ENCODE data around the gene LARGE1. TPM values are rescaled to one million over a fixed set of nuclear protein-coding genes. Genes with fewer than 3 reads are reported as not detected.

Gene LARGE1
- total and polyA plus RNA-seq, 2 of the 8 experiments (the other 6 are each of a cell fraction or from before 2014, with no cell fraction given), result 43.7 to 83.0 TPM

DNA sequence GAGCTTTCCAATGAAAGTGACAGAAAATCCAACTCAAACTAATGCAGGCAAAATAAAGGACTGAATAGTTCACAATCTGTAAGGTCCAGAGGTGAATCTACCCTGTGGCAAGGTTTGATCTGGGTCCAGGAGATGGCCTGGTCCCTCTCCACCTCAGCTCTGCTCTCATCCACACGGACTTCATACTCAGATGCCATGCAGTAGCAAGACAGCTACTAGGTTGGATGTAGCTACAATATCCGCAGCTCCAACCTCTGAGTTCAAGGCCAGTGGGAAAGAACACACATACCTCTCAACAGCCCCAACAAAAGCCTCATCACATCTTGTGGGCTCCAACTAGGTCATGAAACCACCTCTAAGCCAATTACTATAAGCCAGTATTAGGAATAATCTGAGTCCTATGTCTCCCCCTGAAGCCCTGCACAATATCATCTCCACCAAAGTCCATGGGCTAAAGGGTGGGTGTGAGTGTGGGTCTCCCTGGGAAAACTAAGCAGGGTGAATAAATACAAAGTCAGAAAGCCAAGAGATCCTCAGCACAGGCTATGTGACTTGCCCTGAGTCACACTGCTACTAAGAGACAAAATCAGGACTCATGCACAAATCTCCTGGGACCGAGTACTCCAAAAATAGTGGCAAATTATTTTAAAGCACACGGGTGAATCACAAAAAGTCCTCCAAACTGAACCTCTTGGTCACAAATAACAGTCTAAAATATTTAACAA, 78.8 kb downstream of the LARGE1 start:
- no peak overlapping the region for H3K18ac ChIP-seq (ENCODE audit: extremely low read depth, low read length)
- no peak overlapping the region for H3K14ac ChIP-seq (ENCODE audit: insufficient read length)
- no peak overlapping the region for H2BK20ac ChIP-seq (ENCODE audit: low read length)
- 0 out of 2 replicates have a peak overlapping the region, but pooled peaks have one; percentile 10 for H2BK12ac ChIP-seq (ENCODE audit: low read depth, low read length)
- peaks cover 0 to 5% of the 10 kb centered on the region in 2 experiments for H4K20me1 ChIP-seq (replicated peaks in 1 of 2; ENCODE audit: control insufficient read depth in 1 of 2, insufficient read depth in 2 of 2, low read length in 2 of 2)
- H2BK120ac ChIP-seq (replicated peaks; ENCODE audit: low read depth, low read length), result no peak overlapping the region
- H4K8ac ChIP-seq (ENCODE audit: extremely low read depth, insufficient read depth, low read length), result no peak overlapping the region
- ChIA-PET CTCF (ENCODE audit: partially characterized antibody) (interaction anchor here (0.9 kb wide), 1 partner anchor 13 kb away, joined by 3 read pairs; no protein-coding TSS in a partner anchor), POLR2A (ENCODE audit: partially characterized antibody) (interaction anchor here (0.7 to 1.6 kb wide), 5 partner anchors 9 to 68 kb away, joined by 3 to 5 read pairs (median 3); no protein-coding TSS in a partner anchor)
- no peaks in the 10 kb centered on the region for H3K36me3 ChIP-seq (ENCODE audit: control insufficient read depth in 2 of 4, insufficient read depth in 4 of 4, low read length in 3 of 4)
- H3K4me1 ChIP-seq (replicated peaks in 1 of 4; ENCODE audit: control insufficient read depth in 3 of 4, insufficient read depth in 4 of 4, low read length in 3 of 4), result peaks cover 8 to 26% (median 21%) of the 10 kb centered on the region in 4 experiments; a peak in 6 of 7 replicates
- H3K27ac ChIP-seq (ENCODE audit: low read depth, low read length), result no peak overlapping the region; the same call in 1 of the 2 replicates
- H2AFZ ChIP-seq (ENCODE audit: low read length), result no peak overlapping the region
- peaks cover 16% of the 10 kb centered on the region for H3K79me1 ChIP-seq (ENCODE audit: low read depth, low read length)
- no peaks in the 10 kb centered on the region for H3K9me3 ChIP-seq (ENCODE audit: insufficient read depth in 2 of 2, low read depth in 1 of 2, low read length in 1 of 2)
- no peak overlapping the region for H2BK5ac ChIP-seq (ENCODE audit: low read depth, low read length)
- H3K27me3 ChIP-seq (replicated peaks in 1 of 4; ENCODE audit: control insufficient read depth in 3 of 4, extremely low read depth in 1 of 4, insufficient read depth in 3 of 4, low read length in 3 of 4), result no peaks in the 10 kb centered on the region
- no peak overlapping the region for H3K4me2 ChIP-seq (ENCODE audit: insufficient read depth in 1 of 2, low read depth in 2 of 2, low read length in 2 of 2)
- WGBS, 2 experiments (ENCODE audit: extremely low coverage in 1 of 2, insufficient coverage in 1 of 2, insufficient read length in 1 of 2, insufficient replicate concordance in 2 of 2, low coverage in 1 of 2, low lambda C conversion rate in 2 of 2, missing lambda C conversion rate in 1 of 2), result 86% methylated on average over 4 of the region's 4 CpGs; no CpG with 5 or more reads in 1 of the 2 experiments
- DNase-seq (ENCODE audit: low read depth in 1 of 2, low spot score in 2 of 2) (no peak), FAIRE-seq (no peak)
- H4K91ac ChIP-seq (replicated peaks; ENCODE audit: insufficient read length, low read length), result peak overlapping the region; percentile 76
- H3K4me3 ChIP-seq (ENCODE audit: extremely low read depth in 1 of 4, insufficient read depth in 2 of 4, low read depth in 3 of 4, low read length in 4 of 4), result no peak overlapping the region
- peak overlapping the region; percentile 15 for H3K4ac ChIP-seq (replicated peaks; ENCODE audit: insufficient read length, low read depth, low read length)
- H3K56ac ChIP-seq (replicated peaks; ENCODE audit: insufficient read length, low read depth, low read length), result no peak overlapping the region
- peaks cover 15 to 95% of the 10 kb centered on the region in 2 experiments; a peak in 3 of 4 replicates for H3K79me2 ChIP-seq (ENCODE audit: control insufficient read depth in 1 of 2, insufficient read depth in 2 of 2, low read length in 2 of 2)
- H3K23me2 ChIP-seq (ENCODE audit: low read depth, low read length), result no peaks in the 10 kb centered on the region
- H4K5ac ChIP-seq (ENCODE audit: insufficient read length, low read depth, low read length), result no peak overlapping the region
- H2AK5ac ChIP-seq (ENCODE audit: low read depth, low read length), result peak overlapping the region; percentile 42; the same call in 1 of the 2 replicates
- no peak overlapping the region for H2BK15ac ChIP-seq (ENCODE audit: low read length)
- no peak overlapping the region for H3K23ac ChIP-seq (ENCODE audit: insufficient read length)
- H3K9ac ChIP-seq (replicated peaks in 1 of 4; ENCODE audit: extremely low read depth in 1 of 4, low read depth in 3 of 4, low read length in 3 of 4), result no peak overlapping the region
- TF ChIP-seq CEBPB (IDR thresholded peaks at IDR 0.05; ENCODE audit: low read depth, low read length) (no peak), EGR1 (IDR thresholded peaks at IDR 0.05; ENCODE audit: borderline replicate concordance, low read depth, low read length) (no peak), POLR2A (IDR thresholded peaks at IDR 0.05; ENCODE audit: control extremely low read depth in 1 of 2, low read depth in 2 of 2, low read length in 2 of 2) (no peak), TBP (IDR thresholded peaks at IDR 0.05; ENCODE audit: low read depth, low read length) (no peak), SRF (IDR thresholded peaks at IDR 0.05; ENCODE audit: low read depth, low read length) (no peak), SP1 (IDR thresholded peaks at IDR 0.05; ENCODE audit: low read depth, low read length) (no peak), JUN (IDR thresholded peaks at IDR 0.05; ENCODE audit: low read depth, low read length) (no peak), PHF8 (conservative IDR thresholded peaks at IDR 0.05; ENCODE audit: low read depth, low read length) (no peak)
- TF ChIP-seq, protein P1, sequence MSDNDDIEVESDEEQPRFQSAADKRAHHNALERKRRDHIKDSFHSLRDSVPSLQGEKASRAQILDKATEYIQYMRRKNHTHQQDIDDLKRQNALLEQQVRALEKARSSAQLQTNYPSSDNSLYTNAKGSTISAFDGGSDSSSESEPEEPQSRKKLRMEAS (IDR thresholded peaks at IDR 0.05), result no peak
